ENCODE data around the gene OR4D10. TPM values are rescaled to one million over a fixed set of nuclear protein-coding genes. Genes with fewer than 3 reads are reported as not detected.

Gene OR4D10
- total RNA-seq, result not detected in 2 replicates
- not detected for total RNA-seq (2013)
- not detected in 2 replicates for polyA plus RNA-seq
- not detected in 2 replicates for polyA minus RNA-seq

DNA sequence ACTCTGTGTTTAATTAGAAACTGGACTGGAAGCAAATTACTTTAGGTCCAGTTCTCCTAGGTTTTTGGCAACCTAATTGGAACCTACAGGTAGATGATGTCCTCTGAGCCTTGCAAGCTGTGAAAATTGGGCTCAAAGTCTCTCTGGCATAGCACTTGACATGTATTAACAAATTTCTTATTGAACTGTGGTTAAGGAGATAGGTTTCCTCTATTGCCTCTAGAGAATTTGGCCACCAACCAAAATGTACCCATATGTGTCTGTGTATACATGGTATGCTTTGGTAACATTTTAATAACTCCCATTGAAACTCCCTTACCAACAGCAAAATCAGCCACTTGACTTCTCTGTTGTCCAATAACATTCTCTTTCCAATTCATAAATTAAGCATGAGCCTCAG is at the start of gene OR4D10:
TSS of gene OR4D10 (plus strand) at position 301 of the 400 bp plus-strand sequence. CDS start 4,115 bp downstream, outside the sequence.
- Mint-ChIP-seq H3K4me1 (peaks cover 10% of the 10 kb centered on the region), H3K4me3 (no peak within 1 kb of the TSS), H3K27me3 (peaks cover 20% of the 10 kb centered on the region), H3K27ac (no peak within 1 kb of the TSS), H3K9me3 (ENCODE audit: insufficient read depth) (no peaks in the 10 kb centered on the region)
- ATAC-seq (ENCODE audit: low read depth) (no peak), DNase-seq (no peak)
- no peak for TF ChIP-seq EZH2 (IDR thresholded peaks at IDR 0.05; ENCODE audit: borderline replicate concordance, insufficient read depth, low read depth, low read length, poor library complexity, severe bottlenecking)
- TF ChIP-seq, protein P1, sequence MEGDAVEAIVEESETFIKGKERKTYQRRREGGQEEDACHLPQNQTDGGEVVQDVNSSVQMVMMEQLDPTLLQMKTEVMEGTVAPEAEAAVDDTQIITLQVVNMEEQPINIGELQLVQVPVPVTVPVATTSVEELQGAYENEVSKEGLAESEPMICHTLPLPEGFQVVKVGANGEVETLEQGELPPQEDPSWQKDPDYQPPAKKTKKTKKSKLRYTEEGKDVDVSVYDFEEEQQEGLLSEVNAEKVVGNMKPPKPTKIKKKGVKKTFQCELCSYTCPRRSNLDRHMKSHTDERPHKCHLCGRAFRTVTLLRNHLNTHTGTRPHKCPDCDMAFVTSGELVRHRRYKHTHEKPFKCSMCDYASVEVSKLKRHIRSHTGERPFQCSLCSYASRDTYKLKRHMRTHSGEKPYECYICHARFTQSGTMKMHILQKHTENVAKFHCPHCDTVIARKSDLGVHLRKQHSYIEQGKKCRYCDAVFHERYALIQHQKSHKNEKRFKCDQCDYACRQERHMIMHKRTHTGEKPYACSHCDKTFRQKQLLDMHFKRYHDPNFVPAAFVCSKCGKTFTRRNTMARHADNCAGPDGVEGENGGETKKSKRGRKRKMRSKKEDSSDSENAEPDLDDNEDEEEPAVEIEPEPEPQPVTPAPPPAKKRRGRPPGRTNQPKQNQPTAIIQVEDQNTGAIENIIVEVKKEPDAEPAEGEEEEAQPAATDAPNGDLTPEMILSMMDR (IDR thresholded peaks at IDR 0.05), result no peak
- H3K9me3 ChIP-seq (ENCODE audit: control extremely low read depth in 1 of 3, control insufficient read depth in 2 of 3, insufficient read depth in 1 of 3, low read length in 2 of 3), result no peaks in the 10 kb centered on the region
- H4K20me1 ChIP-seq (ENCODE audit: control insufficient read depth, insufficient read depth, low read length, poor library complexity, severe bottlenecking), result no peaks in the 10 kb centered on the region
- no peak within 1 kb of the TSS for H3K9ac ChIP-seq (ENCODE audit: low read length)
- intact Hi-C loops (cut with micrococcal nuclease), result no loop called here
- H3K4me2 ChIP-seq (replicated peaks; ENCODE audit: low read depth, low read length, poor library complexity, severe bottlenecking), result no peak within 1 kb of the TSS
- H3K4me1 ChIP-seq (ENCODE audit: control insufficient read depth in 2 of 2, insufficient read depth in 2 of 2, low read length in 2 of 2), result peaks cover 4 to 5% of the 10 kb centered on the region in 2 donors
- CTCF ChIA-PET, result no interaction called here
- POLR2A ChIA-PET, result no interaction called here
- no peak within 1 kb of the TSS for H3K4me3 ChIP-seq (ENCODE audit: control extremely low read depth in 1 of 5, extremely low read depth in 1 of 5, insufficient read depth in 1 of 5, low read depth in 2 of 5, low read length in 4 of 5)
- H3K27me3 ChIP-seq (replicated peaks in 1 of 4; ENCODE audit: control extremely low read depth in 1 of 4, control insufficient read depth in 3 of 4, insufficient read depth in 4 of 4, low read length in 3 of 4), result no peaks in the 10 kb centered on the region
- H3K27ac ChIP-seq (ENCODE audit: low read length in 2 of 2), result no peak within 1 kb of the TSS
- H2AFZ ChIP-seq (ENCODE audit: insufficient read depth, low read depth, low read length, poor library complexity, severe bottlenecking), result no peak within 1 kb of the TSS
- no peaks in the 10 kb centered on the region for H3K36me3 ChIP-seq (replicated peaks in 1 of 2; ENCODE audit: control extremely low read depth in 1 of 2, control insufficient read depth in 1 of 2, extremely low read depth in 1 of 2, insufficient read depth in 2 of 2, low read length in 1 of 2)
- no peaks in the 10 kb centered on the region for H3K79me2 ChIP-seq (ENCODE audit: control insufficient read depth, insufficient read depth, low read length)

DNA sequence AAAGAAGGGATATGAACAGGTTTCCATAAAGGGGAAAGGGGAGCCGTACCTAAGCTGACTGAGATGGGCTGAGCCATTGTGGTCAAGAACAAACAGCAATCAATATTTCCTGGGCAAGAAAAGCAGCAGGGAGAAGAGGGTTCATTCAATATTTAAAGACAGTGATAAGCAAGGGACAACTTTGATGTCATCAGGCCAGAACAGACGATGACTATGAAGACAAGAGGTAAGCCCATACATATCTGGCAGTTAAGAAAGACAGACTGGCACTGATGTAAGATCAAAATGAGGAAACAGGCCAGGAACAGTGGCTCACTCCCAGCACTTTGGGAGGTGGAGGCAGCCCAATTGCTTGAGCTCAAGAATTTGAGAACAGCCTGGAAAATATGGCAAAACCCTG is 49.3 kb upstream of the OR4D10 start:
- H3K79me2 ChIP-seq (ENCODE audit: control insufficient read depth, insufficient read depth, low read length), result no peaks in the 10 kb centered on the region
- no peaks in the 10 kb centered on the region for H3K36me3 ChIP-seq (replicated peaks in 1 of 2; ENCODE audit: control extremely low read depth in 1 of 2, control insufficient read depth in 1 of 2, extremely low read depth in 1 of 2, insufficient read depth in 2 of 2, low read length in 1 of 2)
- no peak overlapping the region for H3K27ac ChIP-seq (ENCODE audit: low read length in 2 of 2)
- POLR2A ChIA-PET, result no interaction called here
- H3K27me3 Mint-ChIP-seq, result no peaks in the 10 kb centered on the region
- no peak overlapping the region for H3K4me3 Mint-ChIP-seq
- DNase-seq, result no peak
- H3K27me3 ChIP-seq (replicated peaks in 1 of 4; ENCODE audit: control extremely low read depth in 1 of 4, control insufficient read depth in 3 of 4, insufficient read depth in 4 of 4, low read length in 3 of 4), result no peaks in the 10 kb centered on the region
- H3K27ac Mint-ChIP-seq, result no peak overlapping the region
- H4K20me1 ChIP-seq (ENCODE audit: control insufficient read depth, insufficient read depth, low read length, poor library complexity, severe bottlenecking), result no peaks in the 10 kb centered on the region
- no peak overlapping the region for H3K9ac ChIP-seq (ENCODE audit: low read length)
- no peak overlapping the region for H3K4me3 ChIP-seq (ENCODE audit: control extremely low read depth in 1 of 5, extremely low read depth in 1 of 5, insufficient read depth in 1 of 5, low read depth in 2 of 5, low read length in 4 of 5)
- ATAC-seq (ENCODE audit: low read depth), result no peak
- H3K9me3 ChIP-seq (ENCODE audit: control extremely low read depth in 1 of 3, control insufficient read depth in 2 of 3, insufficient read depth in 1 of 3, low read length in 2 of 3), result no peaks in the 10 kb centered on the region
- H3K4me1 Mint-ChIP-seq, result peaks cover 9% of the 10 kb centered on the region
- CTCF ChIA-PET, result interaction anchor here (1.2 to 11.4 kb wide), 4 partner anchors 12 to 288 kb away, joined by 3 to 141 read pairs (median 3); partner anchors contain the start of genes DTX4 and OR5A1
- no peaks in the 10 kb centered on the region for H3K9me3 Mint-ChIP-seq (ENCODE audit: insufficient read depth)
- WGBS (ENCODE audit: insufficient coverage), result 100% methylated on average over 2 of the region's 2 CpGs
- intact Hi-C loops (cut with micrococcal nuclease), result no loop called here
- peaks cover 0 to 8% of the 10 kb centered on the region in 2 donors for H3K4me1 ChIP-seq (ENCODE audit: control insufficient read depth in 2 of 2, insufficient read depth in 2 of 2, low read length in 2 of 2)
- H3K4me2 ChIP-seq (replicated peaks; ENCODE audit: low read depth, low read length, poor library complexity, severe bottlenecking), result no peak overlapping the region
- TF ChIP-seq EZH2 (IDR thresholded peaks at IDR 0.05; ENCODE audit: borderline replicate concordance, insufficient read depth, low read depth, low read length, poor library complexity, severe bottlenecking), result no peak
- TF ChIP-seq, protein P1 (IDR thresholded peaks at IDR 0.05), result no peak
- no peak overlapping the region for H2AFZ ChIP-seq (ENCODE audit: insufficient read depth, low read depth, low read length, poor library complexity, severe bottlenecking)
